Superior temporal gyrus (tissue), 1 donor: ENCODE data around the gene SLC25A42.
"Not testable (repeated sequence)": the region's sequence is repeated elsewhere in the genome, so short reads cannot be mapped to it uniquely, and the experiment has no call there.

Experiments
- DNase-seq: peaks from one replicate; pipeline ENCODE4 v3.0.0-alpha.2; 2016; ENCODE audit errors: extremely low spot score

The SLC25A42 gene

GRCh38 chr19:19135713-19136112 lies 71.9 kb downstream of the SLC25A42 start:
- not testable (repeated sequence) for DNase-seq

- no peak for DNase-seq
Measured at GRCh38 chr19:19137556-19138108, 73.8 kb downstream of the SLC25A42 start.

- peak; percentile 99 for DNase-seq
Measured at GRCh38 chr19:19138109-19138981, 74.6 kb downstream of the SLC25A42 start, which contains the start of gene TMEM161A. TMEM161A (minus strand) TSS chr19:19138478; CDS start chr19:19138428, 50 bp downstream.

GRCh38 chr19:19139876-19140229 lies 76.1 kb downstream of the SLC25A42 start:
- no peak for DNase-seq

GRCh38 chr19:19140476-19140875 lies 76.7 kb downstream of the SLC25A42 start:
- DNase-seq: no peak

DNA sequence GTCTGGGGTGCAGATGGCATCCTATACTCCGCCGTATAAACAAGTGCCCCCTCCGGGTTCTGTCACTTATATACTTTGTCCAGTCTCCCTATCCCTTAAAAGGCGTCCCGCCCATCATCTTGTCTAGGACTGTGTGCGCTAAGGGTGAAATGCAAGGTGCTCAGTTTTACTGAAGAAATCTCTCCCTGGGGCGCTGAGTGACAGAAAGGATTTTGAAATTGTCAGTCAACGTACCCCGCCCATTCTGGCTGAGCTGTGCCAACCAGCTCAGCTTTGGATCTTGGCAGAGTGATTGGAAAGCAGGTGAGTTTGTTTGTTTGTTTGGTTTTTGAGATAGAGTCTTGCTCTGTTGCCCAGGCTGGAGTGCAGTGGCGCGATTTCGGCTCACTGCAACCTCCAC lies 78.6 kb downstream of the SLC25A42 start:
- DNase-seq: no peak

DNA sequence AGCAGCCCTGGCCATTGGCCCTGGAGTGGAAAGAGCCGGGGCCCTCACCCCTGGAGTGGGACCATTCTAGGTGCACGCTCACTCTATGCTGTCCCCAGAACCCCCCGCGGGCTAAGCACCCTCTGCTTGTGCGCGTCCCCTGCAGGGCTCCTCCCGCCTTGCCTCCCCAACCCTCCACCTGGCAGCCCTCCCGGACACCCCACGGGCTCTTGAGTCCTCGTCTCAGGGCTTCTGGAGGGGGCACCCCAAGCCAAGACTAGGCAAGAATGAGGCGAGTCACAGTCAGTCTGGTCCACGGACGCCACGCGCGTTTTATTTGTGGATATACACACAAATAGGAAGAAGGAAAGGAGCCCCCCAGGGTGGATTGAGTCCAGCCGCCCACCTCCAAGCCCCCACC lies 81.5 kb downstream of the SLC25A42 start:
- DNase-seq: no peak

GRCh38 chr19:19145684-19146608 lies 82.2 kb downstream of the SLC25A42 start:
- DNase-seq: peak; percentile 70

- DNase-seq: no peak
Measured at GRCh38 chr19:19146865-19147264, 83.1 kb downstream of the SLC25A42 start.

- DNase-seq: no peak
Measured at GRCh38 chr19:19147344-19147743, 83.5 kb downstream of the SLC25A42 start.

DNA sequence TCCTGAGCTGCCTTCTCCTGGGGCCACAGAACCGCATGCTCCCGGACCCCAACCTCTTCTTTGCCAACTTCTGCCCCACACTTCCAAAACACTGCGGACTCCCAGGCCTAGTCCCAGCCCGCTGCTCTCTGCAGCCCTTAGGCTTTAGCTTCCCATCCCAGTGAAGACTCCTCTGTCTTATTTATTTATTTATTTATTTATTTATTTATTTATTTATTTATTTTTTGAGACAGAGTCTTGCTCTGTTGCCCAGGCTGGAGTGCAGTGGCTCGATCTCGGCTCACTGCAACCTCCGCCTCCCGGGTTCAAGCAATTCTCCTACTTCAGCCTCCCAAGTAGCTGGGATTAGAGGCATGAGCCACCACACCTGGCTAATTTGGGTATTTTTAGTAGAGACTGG lies 84.7 kb downstream of the SLC25A42 start:
- not testable (repeated sequence) for DNase-seq

DNA sequence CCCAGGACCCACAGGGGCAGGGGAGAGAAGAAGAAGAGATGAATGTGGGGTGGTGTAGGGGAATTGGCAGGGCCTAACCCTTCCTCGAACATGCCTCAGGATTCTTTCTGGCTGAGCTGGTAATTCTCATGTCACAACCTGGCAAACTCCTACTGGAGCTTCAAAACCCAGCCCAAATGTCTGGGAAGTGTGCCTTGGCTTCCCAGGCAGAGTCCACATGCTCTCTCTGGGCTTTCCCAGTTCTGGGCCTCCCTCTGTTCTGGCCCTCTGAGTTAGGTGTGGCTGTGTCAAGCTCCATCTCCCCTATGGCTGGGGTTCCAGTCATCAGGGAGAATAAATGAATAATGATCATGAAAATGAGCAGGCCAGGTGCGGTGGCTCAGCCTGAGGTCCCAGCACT lies 85.6 kb downstream of the SLC25A42 start:
- DNase-seq: no peak

DNA sequence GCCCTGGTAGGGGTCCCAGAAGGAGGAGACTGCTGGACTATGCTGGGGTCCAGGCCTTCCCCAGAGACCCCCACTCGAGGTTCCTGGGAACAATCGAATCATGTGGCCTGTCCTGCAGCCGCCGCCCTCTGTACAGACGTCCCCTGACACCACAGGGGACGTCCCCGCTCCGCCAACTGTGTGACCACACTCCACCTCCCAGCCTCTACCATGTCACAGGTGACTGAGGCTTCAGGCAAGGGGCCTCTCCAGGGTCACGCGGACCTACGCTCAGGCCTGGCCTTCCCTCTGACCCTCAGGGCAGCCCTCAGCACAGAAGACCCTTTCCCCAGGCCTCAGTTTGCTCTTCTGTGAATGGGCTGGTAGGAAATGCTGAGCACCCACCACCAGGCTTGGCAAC lies 87.6 kb downstream of the SLC25A42 start:
- no peak for DNase-seq

DNA sequence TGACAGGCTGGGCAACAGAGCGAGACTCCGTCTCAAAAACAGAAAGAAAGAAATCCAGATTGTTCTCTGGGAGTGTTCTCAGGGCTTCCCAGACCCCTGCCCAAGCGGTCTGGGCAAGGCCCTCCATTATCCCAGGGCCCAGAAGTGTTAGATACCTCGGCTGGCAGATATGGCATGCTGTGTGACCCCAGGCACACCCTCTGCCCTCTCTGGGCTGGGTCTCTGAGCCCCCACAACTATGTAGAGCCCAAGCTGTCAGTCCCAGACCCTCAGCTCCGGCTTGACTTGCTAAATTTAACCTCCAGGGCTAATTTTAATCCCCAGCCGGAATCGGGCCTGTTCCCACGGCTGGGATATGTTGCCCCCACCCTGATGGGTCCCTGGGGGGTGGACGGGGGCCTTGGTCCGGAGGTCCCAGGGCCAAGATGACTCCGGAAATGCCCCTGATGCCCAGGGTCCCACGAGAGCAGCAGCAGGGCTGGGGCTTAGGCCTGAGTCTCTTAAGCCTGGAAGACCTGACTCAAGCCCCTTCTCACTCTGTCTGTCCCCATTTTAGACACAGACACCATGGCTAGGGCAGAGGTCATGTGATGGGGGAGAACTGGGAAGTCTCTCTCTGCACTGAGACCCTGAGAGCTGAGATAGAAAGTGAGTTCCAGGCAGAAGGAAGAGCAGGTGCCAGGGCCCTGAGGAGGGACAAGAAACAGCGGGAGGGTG lies 89.0 kb downstream of the SLC25A42 start:
- DNase-seq: no peak

- no peak for DNase-seq
Measured at GRCh38 chr19:19154768-19155494, 91.1 kb downstream of the SLC25A42 start.

DNA sequence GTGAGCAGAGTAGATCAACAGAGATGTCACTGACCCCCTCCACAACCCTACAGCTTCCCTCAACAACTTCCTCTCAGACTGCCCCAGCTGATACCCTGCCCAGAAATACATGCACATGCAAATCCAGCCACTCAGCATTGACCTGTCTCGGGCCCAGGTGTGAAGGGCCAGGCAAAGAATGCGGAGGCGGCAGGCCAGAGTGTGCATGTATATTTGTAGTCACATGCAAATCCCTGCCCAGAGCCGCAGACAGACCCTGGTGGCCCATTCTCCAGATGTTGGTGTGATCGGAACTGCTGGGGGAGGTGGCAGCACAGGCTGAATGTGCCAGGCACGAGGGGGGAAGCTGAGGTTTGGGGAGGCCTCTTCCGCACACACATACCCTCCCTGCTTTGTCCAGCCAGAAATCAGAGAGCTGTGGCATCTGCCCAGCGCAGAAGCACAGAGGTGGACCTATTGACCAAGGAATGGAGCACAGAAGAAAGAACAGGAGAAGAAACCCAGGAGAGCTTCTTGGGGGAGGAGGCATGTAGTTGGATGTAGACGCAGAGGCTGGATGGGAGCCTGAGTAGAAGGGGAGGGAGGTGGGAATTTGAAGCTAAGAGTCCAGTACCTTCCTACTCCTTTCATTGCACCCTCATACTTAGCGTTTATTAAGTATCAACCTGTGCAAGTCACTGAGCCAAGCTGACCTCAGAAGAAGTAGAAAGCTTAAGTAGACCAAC lies 91.9 kb downstream of the SLC25A42 start:
- DNase-seq: no peak

DNA sequence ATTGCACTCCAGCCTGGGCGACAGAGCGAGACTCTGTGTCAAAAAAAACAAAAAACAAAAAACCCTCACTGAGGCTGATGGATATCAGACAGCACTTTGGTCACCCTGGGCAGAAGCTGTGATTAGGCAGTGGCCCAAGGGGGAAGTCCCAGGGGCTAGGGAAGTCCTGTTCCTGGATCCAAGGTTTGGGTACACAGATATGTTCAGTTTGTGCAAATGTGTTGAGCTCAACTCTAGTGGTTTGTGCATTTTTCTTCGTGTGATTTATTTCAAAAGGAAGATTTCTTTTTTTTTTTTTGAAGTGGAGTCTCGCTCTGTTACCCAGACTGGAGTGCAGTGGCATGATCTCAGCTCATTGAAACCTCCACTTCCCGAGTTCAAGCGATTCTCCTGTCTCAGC lies 94.0 kb downstream of the SLC25A42 start:
- DNase-seq: no peak

DNA sequence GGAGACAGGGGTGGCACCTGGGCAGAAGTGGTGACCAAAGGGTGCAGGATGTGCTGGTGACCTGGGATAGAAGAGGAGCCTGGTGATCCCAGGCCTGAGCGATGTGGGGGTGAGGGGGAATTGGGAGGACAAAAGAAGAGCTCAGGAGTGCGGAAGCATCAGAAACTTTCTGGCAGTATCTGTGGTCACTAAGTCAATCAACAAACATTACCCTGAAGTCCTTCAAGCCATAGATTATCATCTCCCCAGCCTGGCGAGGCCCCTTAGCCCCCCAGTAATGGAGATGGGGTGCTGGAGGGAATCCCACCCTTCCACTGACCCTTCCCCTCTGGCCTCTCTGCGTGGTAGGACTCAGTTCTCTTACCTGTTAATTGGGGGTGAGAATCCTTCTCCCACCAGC lies 95.7 kb downstream of the SLC25A42 start:
- DNase-seq: no peak

DNA sequence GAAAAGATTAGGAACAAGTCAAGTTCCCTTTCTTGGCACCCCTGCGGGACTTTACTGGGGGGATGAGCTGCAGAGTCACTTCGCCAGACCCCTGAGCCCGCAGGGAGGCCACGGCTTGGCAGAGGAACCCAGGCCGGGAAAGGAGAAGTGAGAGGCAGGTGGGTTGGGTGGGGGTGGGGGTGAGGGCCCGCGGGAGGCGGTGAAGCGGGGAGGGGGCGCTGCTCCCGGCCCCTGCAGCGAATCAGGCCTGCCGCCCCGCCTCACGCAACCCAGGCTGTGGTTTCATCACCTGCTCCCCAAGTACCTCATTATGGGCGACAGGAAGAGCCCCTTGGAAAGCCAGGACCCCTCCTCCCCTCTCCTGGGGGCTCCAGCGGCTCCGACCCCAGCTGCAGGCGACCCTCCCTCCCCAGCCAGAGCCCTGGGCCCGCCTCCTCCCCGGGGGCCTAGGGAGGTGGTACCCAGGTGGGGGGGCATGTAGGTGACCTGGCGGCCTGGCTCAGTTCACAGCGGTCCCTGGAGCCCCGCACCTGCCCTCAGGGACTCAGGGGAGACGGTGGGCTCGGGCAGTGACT lies 96.8 kb downstream of the SLC25A42 start:
- DNase-seq: no peak

- no peak for DNase-seq
Measured at GRCh38 chr19:19162495-19162894, 98.7 kb downstream of the SLC25A42 start.
